NCI-H2107 treated with DMSO at 0.1 percent for 48 hours (cell line): Measurements from ENCODE around the gene GFAP.
A peak's percentile ranks its signal among the peaks of the same experiment; 100 is the strongest.

Experiments
- DNase-seq: peaks from one replicate; lab custom pipeline; 2025; ENCODE audit not compliant: unreplicated experiment; lab: John Stamatoyannopoulos, UW

Gene GFAP

GRCh38 chr17:44903012-44903685, 12.2 kb downstream of the GFAP start:
- DNase-seq: no peak

GRCh38 chr17:44902135-44902760, 13.1 kb downstream of the GFAP start:
- no peak for DNase-seq

GRCh38 chr17:44901411-44901921, 13.8 kb downstream of the GFAP start:
- DNase-seq: peak; percentile 12

- DNase-seq: peak; percentile 8
Observed at GRCh38 chr17:44900894-44901293, 14.4 kb downstream of the GFAP start.

GRCh38 chr17:44899074-44899782, 16.1 kb downstream of the GFAP start, which contains the start of gene EFTUD2:
Gene EFTUD2 (minus strand): TSS chr17:44899445. CDS start chr17:44894521, 4,924 bp downstream.
- peak; percentile 82 for DNase-seq

GRCh38 chr17:44898768-44899073, 16.6 kb downstream of the GFAP start:
- DNase-seq: no peak

GRCh38 chr17:44894642-44895041, 20.7 kb downstream of the GFAP start:
- no peak for DNase-seq

GRCh38 chr17:44892250-44892649, 23.1 kb downstream of the GFAP start:
- DNase-seq: no peak

- no peak for DNase-seq
Observed at GRCh38 chr17:44889003-44889402, 26.3 kb downstream of the GFAP start.

- no peak for DNase-seq
Observed at GRCh38 chr17:44887971-44888954, 27.0 kb downstream of the GFAP start.

- no peak for DNase-seq
Observed at GRCh38 chr17:44887016-44887415, 28.3 kb downstream of the GFAP start.

GRCh38 chr17:44884941-44885340, 30.4 kb downstream of the GFAP start:
- no peak for DNase-seq

GRCh38 chr17:44881145-44881544, 34.2 kb downstream of the GFAP start:
- no peak for DNase-seq

- no peak for DNase-seq
Observed at GRCh38 chr17:44880062-44880461, 35.2 kb downstream of the GFAP start.

GRCh38 chr17:44879376-44879775, 35.9 kb downstream of the GFAP start:
- no peak for DNase-seq

- DNase-seq: no peak
Observed at GRCh38 chr17:44878627-44879221, 36.6 kb downstream of the GFAP start.

GRCh38 chr17:44877121-44877520, 38.2 kb downstream of the GFAP start:
- no peak for DNase-seq

- no peak for DNase-seq
Observed at GRCh38 chr17:44875761-44876160, 39.5 kb downstream of the GFAP start.

- DNase-seq: peak; percentile 84
Observed at GRCh38 chr17:44872131-44872768, 43.0 kb downstream of the GFAP start.

- no peak for DNase-seq
Observed at GRCh38 chr17:44871556-44871955, 43.7 kb downstream of the GFAP start.
